ENCODE data around the gene TMEM108.

The TMEM108 gene

GRCh38 chr3:133383175-133383574, 345.0 kb downstream of the TMEM108 start:
- DNase-seq (ENCODE audit: low spot score), result no peak
- in situ Hi-C loops (cut with MboI; ENCODE audit: low pct_unique_long_range_greater_than_20kb, low sequenced_read_pairs, unreplicated experiment), result loop anchor here (25.0 kb wide), 2 partner anchors 346 to 646 kb away; partner anchors contain the start of gene TMEM108
- TF ChIP-seq CTCF (IDR thresholded peaks at IDR 0.05; ENCODE audit: extremely low read depth, insufficient read depth, missing control alignments), result no peak

DNA sequence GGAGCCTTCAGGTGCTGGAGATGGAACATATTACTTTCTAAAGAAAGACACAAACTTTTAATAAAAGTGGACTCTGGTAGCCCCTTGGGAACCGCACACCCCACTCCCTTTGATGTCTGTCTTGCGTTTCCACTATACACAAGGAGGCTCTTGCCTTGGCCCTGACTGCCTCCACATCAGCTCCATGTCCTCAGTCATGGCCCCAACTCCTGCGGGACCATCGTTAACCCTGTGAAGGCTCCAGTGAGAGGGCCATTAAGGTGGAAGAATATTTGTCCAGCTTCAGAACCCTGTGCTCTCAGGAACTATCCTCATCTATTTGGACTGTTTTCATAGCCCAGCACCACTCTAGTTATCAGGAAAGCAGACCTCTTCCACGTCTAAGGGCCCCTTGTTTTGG, 345.6 kb downstream of the TMEM108 start:
- no peak for DNase-seq (ENCODE audit: low spot score)
- TF ChIP-seq CTCF (IDR thresholded peaks at IDR 0.05; ENCODE audit: extremely low read depth, insufficient read depth, missing control alignments), result no peak
- in situ Hi-C loops (cut with MboI; ENCODE audit: low pct_unique_long_range_greater_than_20kb, low sequenced_read_pairs, unreplicated experiment), result loop anchor here (25.0 kb wide), 2 partner anchors 346 to 646 kb away; partner anchors contain the start of gene TMEM108

- in situ Hi-C loops (cut with MboI; ENCODE audit: low pct_unique_long_range_greater_than_20kb, low sequenced_read_pairs, unreplicated experiment), result loop anchor here (25.0 kb wide), 2 partner anchors 347 to 647 kb away; partner anchors contain the start of gene TMEM108
- peak; percentile 57 for TF ChIP-seq CTCF (IDR thresholded peaks at IDR 0.05; ENCODE audit: extremely low read depth, insufficient read depth, missing control alignments)
Measured at GRCh38 chr3:133384331-133385027, 346.3 kb downstream of the TMEM108 start.

GRCh38 chr3:133386876-133387275, 348.7 kb downstream of the TMEM108 start:
- in situ Hi-C loops (cut with MboI; ENCODE audit: low pct_unique_long_range_greater_than_20kb, low sequenced_read_pairs, unreplicated experiment), result loop anchor here (25.0 kb wide), 2 partner anchors 350 to 650 kb away; partner anchors contain the start of gene TMEM108
- no peak for DNase-seq (ENCODE audit: low spot score)
- TF ChIP-seq CTCF (IDR thresholded peaks at IDR 0.05; ENCODE audit: extremely low read depth, insufficient read depth, missing control alignments), result no peak

More at GRCh38 chr3:133384331-133385027, 346.3 kb downstream of the TMEM108 start:
- peak; percentile 69 for DNase-seq (ENCODE audit: low spot score)

DNA sequence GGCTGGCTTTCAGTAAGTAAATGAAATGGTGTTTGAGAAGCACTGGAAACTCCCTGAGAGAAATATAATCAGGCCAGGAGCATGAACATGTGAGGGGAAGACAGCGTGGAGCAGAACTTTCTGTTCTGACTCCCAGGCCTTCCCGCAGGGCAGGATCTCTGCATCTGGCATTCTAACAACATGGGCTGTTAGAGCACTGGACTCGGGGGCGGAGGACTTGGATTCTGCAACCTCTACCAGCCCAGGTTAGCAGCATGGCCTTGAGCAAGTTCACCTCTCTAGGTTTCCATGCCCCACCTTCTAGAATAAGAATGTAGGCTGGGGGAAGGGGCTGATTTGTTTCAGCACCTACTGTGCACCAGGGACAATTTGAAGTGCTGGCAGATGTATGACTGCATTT, 349.1 kb downstream of the TMEM108 start:
- DNase-seq (ENCODE audit: low spot score), result no peak
- no peak for TF ChIP-seq CTCF (IDR thresholded peaks at IDR 0.05; ENCODE audit: extremely low read depth, insufficient read depth, missing control alignments)
- in situ Hi-C loops (cut with MboI; ENCODE audit: low pct_unique_long_range_greater_than_20kb, low sequenced_read_pairs, unreplicated experiment), result loop anchor here (25.0 kb wide), 2 partner anchors 350 to 650 kb away; partner anchors contain the start of gene TMEM108

- TF ChIP-seq CTCF (IDR thresholded peaks at IDR 0.05; ENCODE audit: extremely low read depth, insufficient read depth, missing control alignments), result no peak
- in situ Hi-C loops (cut with MboI; ENCODE audit: low pct_unique_long_range_greater_than_20kb, low sequenced_read_pairs, unreplicated experiment), result loop anchor here (25.0 kb wide), 2 partner anchors 352 to 652 kb away; partner anchors contain the start of gene TMEM108
- no peak for DNase-seq (ENCODE audit: low spot score)
Measured at GRCh38 chr3:133388696-133389395, 350.7 kb downstream of the TMEM108 start.

Measured in GM13977 (cell line).